ENCODE results near the gene GJA3.

GJA3 gene

DNA sequence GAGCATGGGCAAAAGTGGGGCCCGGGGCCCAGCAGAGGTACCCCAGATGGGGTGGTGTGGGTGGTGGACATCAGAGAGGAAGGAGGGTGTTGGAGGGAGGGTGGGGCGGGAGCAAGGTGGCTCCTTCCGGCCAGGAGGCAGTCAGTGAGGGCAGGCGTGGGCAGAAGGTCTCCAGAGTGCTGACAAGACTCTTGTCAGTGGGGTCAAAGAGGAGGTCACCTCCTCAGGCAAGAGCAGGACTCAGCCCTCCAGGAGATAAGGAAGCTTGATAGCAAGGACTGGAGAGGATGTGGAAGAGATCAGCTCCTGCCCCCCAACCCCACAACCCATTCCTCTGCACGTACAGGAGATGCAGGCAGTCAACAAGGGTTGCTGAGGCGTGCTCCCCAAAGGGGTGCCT is 9.8 kb downstream of the GJA3 start:
- DNase-seq (ENCODE audit: low read depth in 2 of 2) = no peak

DNA sequence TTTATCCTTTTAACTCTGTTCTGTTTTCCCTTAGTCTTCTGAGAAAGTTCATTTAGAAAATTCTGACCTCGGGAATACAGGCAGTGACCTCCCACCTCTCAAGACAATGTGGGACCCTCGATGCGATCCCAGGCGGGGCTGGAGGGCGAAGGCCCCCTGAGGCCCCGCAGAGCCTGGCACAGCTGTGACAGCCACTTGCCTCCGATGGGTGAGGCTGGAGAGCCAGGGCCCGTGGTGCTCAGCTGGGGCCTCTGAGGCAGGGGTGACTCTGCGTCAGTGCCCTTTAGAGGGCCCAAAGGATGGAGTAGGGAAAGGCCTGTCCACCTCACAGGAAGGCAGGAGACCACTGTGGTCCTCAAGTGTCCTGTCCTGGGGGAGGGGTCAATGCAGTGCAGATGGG is 10.3 kb downstream of the GJA3 start:
- no peak for DNase-seq (ENCODE audit: low read depth in 2 of 2)

DNA sequence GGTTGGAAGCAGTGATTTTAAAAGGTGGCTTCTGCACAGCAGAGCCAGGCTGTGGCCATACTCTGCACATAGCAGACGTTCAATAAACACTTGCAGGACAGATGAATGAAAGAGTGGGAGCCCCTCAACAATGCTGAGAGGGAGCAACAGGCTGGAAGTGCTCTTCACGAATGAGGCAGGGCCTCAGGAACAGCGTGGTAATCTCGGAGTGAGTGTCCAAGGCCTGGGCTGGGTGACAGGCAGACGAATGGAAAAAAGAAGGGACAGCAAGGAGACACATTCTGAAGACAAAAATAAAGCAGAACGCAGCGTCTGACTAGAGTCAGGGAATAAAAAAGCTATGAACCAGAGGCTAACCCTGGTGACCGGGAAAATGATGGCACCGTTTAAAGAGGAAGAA is 11.1 kb downstream of the GJA3 start:
- DNase-seq (ENCODE audit: low read depth in 2 of 2) = no peak

DNA sequence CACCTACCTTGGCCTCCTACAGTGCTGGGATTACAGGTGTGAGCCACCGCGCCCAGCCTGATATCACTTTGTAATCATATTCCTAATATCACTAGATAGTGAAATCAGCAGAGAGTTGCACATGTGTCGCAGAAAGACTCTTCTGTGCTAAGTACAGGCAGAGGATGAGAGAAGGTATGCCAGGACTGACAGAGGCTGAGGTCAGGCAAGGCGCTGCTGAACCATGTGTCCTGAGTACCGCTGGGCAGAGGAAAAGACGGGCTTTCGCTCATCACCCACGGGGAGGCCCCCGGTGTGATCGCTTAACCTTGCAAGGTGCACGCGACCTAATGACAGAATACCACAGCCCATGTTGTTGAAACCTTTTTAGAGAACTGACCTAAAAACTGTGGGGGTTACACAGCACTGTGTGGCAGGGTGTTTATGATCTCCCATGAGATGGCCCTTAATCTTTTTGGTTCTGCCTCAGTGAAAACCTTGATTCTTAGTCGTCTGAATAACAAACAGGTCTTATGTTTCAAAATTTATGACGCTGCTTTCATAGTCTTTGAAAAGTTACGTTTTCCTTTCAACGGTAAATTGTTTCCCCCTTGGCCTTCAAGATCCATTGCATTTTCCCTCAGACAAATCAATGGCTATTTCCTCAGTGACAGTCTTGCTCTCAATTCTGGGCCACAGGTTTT is 12.2 kb downstream of the GJA3 start:
- no peak for DNase-seq (ENCODE audit: low read depth in 2 of 2)

DNA sequence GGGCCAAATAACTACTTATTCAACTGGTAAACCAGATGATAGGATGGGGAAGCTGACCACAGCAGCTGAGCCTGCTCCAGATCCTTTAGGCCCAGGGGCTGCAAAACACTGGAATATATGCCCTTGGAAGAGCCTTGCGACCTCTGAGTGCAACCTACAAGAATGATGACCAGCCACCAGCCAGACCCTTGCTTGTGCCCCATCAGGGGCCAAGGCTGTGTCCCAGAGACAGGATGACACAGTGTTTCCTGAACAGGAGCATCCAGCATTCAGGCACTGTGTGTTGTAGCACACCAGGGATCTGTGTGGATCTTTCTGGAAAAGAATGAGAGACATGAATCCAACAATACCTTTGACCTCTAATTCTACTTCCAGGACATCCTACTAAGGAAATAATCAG is 14.5 kb downstream of the GJA3 start:
- DNase-seq (ENCODE audit: low read depth in 2 of 2) = no peak

DNA sequence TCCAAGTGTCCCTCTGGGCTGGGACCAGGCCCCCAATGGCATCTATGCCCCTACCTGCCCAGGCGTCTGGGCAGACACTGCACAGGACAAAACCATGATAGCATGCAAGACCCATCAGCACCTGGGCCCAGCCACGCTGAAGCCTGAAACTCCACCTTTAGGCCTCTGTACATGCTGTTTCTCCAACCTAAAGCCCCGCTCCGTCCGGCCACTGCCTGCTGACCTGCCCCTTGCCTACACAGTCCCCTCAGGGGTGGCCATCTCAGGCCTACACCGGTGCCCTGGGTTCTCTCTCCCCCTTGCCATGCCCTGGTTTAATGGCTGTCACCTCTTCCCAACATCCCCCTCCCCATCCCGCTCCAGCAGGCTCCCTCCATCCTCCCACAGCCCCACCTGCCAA is 15.3 kb downstream of the GJA3 start:
- DNase-seq (ENCODE audit: low read depth in 2 of 2) = no peak

DNA sequence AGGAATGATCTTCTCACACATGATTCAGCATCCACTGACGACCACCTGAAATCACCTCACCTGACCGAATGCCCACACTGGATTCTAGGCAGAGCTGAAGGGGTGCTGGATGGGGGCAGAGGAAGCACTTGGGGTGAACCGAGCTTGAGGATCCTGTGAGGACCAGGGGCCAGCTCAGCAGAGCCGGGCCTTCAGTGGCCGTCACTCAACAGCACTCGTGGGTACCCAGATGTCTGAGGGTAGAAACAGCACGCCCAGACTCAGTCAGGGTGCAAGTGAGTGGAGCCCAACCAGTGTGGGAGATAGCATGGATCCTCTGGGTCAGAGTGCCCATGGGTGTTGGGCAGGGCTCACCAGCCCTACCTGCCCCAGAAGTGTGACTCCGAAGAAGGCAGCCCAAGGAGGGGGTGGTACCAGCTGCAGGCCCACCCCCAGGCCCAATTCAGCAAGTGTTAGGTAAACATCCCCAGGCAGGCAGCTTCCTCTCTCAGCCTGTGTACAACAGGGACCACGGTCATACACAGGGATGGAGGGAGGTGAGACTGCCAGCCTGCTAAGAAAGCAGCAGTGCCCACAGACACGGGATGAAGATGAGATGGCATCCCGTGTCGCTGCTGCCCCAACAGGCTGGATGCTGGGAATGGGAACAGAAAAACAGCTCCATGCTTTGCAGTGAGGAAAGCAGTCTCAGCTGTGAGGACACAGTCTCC is 16.6 kb downstream of the GJA3 start:
- no peak for DNase-seq (ENCODE audit: low read depth in 2 of 2)

DNA sequence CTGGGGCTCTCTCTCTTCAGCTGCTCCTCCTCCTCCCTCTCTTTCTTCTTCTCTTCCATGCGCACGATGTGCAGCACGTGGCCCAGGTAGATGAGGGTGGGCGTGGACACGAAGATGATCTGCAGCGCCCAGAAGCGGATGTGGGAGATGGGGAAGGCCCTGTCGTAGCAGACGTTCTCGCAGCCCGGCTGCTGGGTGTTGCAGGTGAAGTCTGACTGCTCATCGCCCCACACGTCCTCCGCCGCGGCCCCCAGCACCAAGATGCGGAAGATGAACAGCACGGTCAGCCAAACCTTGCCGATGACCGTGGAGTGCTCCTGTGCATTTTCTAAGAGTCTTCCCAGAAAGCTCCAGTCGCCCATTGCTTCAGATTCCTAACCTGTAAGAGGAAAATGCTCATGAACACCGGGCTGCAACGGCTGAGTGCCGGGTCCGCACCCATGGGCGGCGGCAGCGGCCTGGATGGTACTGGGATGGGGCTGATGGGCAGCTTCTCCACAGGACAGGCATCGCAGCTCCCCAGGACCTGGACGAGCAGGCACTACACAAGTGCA is 17.8 kb downstream of the GJA3 start:
- no peak for DNase-seq (ENCODE audit: low read depth in 2 of 2)

DNA sequence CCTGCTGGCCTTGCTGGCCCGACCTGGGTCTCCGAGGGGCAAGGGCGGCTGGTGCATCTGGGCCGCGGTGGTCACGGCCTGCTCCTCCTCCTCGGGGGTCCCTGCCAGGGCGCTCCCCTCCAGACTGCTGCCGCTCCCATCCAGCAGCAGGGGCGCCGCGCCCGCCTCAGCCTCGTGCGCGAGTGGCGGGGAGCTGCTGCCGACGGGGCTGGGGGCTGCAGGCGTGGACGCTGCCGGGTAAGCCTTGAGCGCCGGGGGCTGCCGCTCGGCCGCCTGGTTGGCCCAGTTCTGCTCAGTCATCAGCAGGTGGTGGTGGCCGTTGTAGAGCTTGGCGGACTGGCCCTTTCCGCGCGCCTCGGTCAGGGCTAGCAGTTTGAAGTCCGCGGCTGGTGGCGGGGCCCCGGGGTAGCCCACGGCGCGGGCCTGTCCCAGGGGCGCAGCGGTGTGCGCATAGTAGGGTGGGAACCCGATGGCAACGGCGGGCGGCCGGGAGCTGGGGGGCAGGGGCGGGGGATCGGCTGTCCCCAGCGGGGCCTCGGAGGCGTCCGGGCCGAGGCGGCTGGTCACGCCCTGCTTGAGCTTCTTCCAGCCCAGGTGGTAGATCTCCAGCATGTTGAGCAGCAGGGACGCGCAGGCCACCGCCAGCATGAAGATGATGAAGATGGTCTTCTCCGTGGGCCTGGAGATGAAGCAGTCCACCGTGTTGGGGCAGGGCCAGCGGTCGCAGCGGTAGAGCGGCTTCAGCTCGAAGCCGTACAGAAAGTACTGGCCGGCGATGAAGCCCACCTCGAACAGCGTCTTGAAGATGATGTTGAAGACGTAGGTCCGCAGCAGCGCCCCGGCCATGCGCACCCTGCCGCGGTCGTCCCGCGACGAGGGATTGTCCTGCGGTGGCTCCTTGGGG is 18.6 kb downstream of the GJA3 start:
- DNase-seq (ENCODE audit: low read depth in 2 of 2) = no peak

DNA sequence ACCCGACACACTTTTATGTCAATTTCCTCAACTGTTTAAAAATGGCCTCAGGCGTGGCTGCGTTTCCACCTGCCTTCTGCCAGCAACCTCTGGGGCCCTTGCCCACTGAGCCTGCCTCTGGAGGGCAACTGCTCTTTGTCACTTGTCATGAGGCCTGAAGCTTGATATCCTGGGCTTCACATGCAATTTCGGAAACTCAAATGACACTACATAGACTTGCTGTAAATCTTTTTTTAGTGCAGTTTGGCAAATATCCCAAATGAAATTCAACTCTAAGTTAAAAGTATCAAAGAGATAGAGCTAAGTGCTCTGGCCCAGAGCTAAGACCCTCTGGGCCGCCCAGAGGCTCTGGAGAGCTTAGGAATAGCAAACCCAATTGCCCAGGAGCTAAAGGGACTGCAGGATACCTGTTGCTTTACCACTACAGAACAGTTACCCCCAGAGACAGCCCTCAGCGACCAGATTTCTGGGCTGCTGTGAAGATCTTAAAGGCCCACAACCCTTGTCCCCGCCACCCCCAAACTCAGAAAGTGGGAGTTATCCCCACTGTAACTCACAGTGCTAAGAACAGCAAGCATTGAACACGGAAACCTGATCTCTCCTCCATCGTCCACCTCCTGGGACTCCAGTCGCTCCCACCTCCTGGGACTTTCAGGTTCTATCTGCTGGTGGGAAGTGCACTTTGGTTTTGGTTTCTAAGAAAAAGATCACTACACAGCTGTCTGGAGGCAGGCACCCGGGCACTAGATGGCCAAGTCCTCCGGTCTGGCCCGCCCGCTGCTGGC is 19.4 kb downstream of the GJA3 start:
- no peak for DNase-seq (ENCODE audit: low read depth in 2 of 2)

DNA sequence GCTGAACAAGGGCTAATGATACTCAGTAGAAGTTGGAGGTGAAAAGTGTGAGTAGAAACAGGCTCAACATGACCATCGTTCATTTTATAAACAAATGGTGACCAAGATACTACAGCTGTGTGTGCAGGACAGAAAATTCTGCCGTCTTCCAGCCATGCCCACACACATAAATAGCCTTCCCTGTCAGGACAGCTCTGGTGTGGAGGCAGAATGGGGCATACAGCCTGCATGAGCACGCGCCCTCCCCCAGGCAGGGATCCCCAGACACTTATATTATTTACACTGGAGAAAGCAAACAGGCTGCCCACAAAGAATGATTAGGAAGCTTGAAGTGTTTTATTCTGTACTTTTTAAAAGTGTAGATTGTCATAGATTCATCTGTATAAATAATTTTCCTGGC is 20.4 kb downstream of the GJA3 start:
- DNase-seq (ENCODE audit: low read depth in 2 of 2) = no peak

DNA sequence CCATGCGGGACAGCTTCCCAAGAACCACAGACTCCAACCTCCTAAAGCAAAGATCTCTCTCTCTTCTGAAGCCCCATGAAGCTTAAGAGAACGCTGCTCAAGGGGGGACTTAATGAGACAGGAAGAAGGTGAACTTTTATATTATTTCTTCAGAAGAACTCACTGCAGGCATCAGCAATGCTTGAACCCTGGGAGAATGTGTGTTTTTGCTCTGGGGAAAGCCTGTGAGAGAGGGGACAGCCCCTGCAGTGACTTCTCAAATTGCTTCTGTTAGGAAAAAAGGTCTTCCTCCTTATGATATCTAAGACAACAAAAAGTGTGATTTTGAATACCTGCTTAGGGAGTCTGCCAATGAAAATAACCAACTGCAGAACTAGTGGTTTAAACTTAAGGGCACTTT is 23.0 kb downstream of the GJA3 start:
- DNase-seq (ENCODE audit: low read depth in 2 of 2) = no peak

DNA sequence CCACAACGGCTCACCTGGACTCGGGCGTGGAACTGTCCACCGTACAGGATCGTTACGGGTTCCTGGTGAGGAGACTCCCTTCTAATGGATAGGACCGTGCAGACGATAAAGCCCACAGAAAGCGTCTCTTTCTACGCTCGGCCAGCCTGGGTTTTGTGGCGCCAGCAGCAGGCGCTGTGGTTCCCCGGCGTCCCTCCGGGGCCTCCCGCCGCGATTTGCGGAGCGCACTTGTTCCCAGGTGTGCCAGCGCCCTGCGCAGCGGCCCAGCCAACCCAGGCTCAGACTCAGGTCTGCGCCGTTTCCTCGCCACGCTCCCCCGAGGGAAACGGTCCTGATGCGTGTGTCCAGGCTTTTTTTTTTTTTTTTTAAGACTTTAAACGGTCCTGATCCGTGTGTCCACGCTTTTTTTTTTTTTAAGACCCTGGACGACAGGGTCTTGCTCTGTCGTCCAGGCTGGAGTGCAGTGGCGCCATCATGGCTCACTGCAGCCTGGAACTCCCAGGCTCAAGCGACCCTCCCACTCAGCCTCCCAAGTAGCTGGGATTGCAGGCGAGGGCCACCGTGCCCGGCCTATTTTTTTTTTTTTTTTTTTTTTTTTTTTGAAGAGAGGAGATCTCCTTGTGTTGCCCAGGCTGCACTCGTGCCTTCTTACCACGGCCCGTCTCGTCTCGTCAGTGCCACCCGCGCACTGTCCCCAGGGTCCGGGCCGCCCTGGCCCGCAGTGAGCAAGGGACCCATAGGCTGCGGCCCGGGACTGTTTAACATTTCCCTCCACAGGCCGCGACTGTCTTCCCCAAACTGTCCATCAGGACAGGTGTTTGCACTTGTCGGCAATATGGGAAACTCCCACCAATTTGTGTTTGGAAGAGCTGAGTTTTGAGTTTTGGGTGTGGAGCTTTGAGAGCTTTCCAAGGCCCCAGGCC is 23.8 kb downstream of the GJA3 start:
- peak in 1 of 2 experiments; percentile 47 for DNase-seq (ENCODE audit: low read depth in 2 of 2)

DNA sequence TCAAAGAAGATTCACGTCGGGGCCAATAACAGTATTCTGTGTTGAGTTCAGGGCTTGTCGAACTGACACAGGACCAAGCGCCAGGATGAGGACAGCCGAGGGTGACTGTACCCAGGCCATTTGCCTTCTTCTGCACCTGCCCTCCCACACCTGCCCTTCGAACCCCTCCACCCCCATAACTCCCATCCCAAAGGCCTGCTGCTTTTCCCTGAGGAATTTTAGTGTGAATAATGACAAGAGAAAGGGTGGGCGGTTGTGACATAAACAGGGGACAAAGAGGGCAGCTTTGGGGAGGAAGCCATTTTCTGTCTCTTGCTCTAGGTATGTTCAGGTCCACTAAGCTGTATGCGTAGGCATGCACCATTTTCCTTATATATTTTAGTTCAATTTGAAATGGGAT is 26.1 kb downstream of the GJA3 start:
- no peak for DNase-seq (ENCODE audit: low read depth in 2 of 2)

DNA sequence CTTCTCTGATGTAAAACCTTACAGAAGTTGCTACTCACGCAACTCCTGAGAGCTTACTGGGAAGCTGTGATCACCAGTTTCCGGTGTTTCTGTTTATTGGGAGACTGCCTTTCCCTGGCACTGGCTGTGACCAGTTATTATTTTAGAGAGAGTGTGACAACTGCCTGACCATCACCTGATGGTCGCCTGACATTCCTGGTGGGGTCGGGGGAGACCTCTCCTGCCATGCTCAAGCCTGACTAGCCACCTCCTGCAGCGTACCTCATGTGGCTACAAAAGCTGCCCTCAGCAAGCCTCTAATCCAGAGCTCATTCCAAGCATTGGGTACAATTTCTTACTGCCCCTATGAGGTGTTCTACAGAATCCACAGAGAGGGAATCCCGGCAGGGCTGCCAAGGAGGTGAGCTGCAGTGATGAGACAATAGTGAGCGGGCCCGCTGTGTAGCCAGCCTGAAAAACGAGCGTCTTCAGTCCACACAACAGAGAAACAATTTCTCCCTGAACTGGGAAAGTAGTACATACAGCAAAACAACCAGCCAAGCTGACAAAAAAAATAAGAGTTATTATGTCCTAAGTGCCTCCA is 28.7 kb downstream of the GJA3 start:
- DNase-seq (ENCODE audit: low read depth in 2 of 2) = no peak

DNA sequence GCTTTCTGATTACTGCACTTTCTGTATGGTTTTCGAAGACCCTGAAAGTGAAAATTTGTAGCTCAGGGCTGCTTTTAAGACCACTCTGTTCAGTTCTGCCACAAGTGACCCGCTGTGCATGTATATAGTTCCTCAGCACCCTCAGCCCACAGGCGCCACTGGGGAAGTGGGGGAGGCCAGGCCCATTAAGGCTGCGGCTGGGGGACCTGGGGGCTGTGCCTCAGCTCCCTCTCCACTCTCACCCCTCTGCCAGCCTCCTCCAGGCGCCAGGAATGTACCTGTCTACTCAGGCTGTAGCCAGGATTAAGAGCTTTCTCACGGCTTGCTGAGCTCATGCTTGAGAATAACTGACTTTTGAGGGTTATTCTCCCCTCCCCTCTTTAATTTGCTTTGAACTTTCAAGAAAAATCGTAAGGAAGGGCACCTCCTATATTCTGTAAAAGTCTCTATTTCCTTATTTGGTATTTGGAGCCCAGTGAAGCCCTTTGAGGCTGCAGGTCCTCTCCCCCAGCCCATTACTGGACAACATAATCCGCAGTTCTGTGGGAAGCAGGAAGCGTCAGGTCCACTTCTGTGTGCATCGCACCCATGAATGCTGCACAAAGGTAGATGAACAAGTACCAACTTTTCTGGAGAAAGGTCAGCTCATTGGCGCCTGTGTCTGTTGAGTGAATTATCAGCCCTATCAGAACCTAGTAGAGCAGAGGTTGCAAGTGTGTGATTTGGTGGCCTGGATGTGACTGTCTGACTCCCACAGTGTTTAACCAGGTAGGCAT is 29.6 kb downstream of the GJA3 start:
- no peak for DNase-seq (ENCODE audit: low read depth in 2 of 2)

DNA sequence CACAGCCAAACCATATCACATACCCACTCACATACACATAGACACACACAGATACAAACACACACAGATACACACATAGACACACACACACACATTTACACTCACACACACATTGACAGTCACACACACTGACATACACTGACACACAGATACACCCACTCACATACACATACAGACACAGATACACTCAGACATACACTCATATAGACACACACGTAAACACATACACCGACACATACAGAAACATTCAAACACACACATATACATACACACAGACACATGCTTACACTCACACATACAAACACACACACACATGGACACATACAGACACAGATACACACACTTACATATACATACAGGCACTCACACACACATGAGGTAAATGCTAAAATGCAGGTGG is 30.2 kb downstream of the GJA3 start:
- DNase-seq (ENCODE audit: low read depth in 2 of 2) = no peak

DNA sequence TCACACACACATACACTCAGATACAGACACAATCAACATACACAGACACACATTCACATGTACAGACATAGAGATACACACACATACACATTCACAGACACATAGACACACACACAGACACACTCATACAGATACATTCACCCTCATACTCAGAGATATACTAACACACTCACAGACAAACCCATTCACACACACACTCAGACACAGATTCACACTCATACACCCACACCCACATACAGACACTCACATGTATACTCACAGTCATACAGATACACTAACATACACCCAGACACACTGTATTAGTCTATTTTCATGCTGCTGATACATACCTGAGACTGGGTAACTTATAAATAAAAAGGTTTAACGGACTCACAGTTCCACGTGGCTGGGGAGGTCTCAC is 30.8 kb downstream of the GJA3 start:
- DNase-seq (ENCODE audit: low read depth in 2 of 2) = no peak

DNA sequence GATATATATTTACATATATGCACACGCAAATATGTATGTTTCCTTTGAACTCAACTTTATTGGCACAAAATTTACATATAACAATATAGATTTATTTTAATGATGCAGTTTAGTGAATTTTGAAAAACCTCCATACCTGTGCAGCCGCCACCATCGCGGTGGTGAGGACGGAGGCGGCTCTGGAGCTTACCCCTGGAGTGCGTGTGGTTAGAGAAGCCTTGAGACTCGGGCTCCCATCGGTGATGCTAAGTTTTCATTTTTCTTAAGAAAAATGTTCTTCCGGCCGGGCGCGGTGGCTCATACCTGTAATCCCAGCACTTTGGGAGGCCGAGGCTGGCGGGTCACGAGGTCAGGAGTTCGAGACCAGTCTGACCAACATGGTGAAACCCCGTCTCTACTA is 31.8 kb downstream of the GJA3 start:
- no peak for DNase-seq (ENCODE audit: low read depth in 2 of 2)

Measured in stimulated activated CD4-positive, alpha-beta T cell treated with anti-CD3 and anti-CD28 coated beads, Interleukin-12 subunit alpha, Interleukin-12 subunit beta, amount 100 ng/mL, for 24 hours (primary cell).